Aortic smooth muscle cell (primary cell): Measurements from ENCODE around the gene IL12A. TPM values are rescaled to one million over a fixed set of nuclear protein-coding genes. Genes with fewer than 3 reads are reported as not detected.

Experiments used
- total RNA-seq: library from RNA; depleted of rRNA; stranded (reverse); fragments of >200 nt; gene quantifications from 2 replicates; pipeline ENCODE4 v1.2.3, GENCODE V29; 2014

IL12A gene
- total RNA-seq = 0.19 TPM in 1 of 2 replicates, not detected in the other

GRCh38 chr3:159988617-159989271 is at the start of gene IL12A:
TSS of gene IL12A (plus strand) at chr3:159988835.

Other genes starting within 250 kb of the IL12A start
- gene SCHIP1, start 149.0 kb upstream of the IL12A start, total RNA-seq = 10.0 and 14.5 TPM in 2 replicates
- 0.25 and 0.26 TPM in 2 replicates for gene C3orf80, start 236.6 kb downstream of the IL12A start, total RNA-seq